Astrocyte (in vitro differentiated cells and primary cell): ENCODE data around the gene ELP4. TPM values are rescaled to one million over a fixed set of nuclear protein-coding genes. Genes with fewer than 3 reads are reported as not detected.

ENCODE experiments used
- DNase-seq: peaks from one replicate; pipeline ENCODE4 v3.0.0-alpha.2; 2010; ENCODE audit warnings: low read depth
- FAIRE-seq: peaks from 2 replicates; lab custom pipeline; 2011; peaks lifted over from hg19 to GRCh38; lab: Jason Lieb, UNC
- H2AFZ ChIP-seq: 2 replicates; pipeline ENCODE4 v1.6.0; 2012; ENCODE audit warnings: low read depth, low read length, inconsistent platforms
- H3K27ac ChIP-seq: 2 replicates; pipeline ENCODE4 v1.5.1; 2011; ENCODE audit warnings: low read depth, low read length, inconsistent platforms
- H3K27me3 ChIP-seq: 2 replicates; pipeline ENCODE4 v1.6.0; 2011; ENCODE audit warnings: low read length, inconsistent platforms; ENCODE audit not compliant: insufficient read depth
- H3K36me3 ChIP-seq: 2 replicates; pipeline ENCODE4 v1.5.1; 2011; ENCODE audit warnings: low read length, inconsistent platforms; ENCODE audit not compliant: insufficient read depth
- H3K4me1 ChIP-seq: 2 replicates; pipeline ENCODE4 v1.5.1; 2011; ENCODE audit warnings: low read length, inconsistent platforms; ENCODE audit not compliant: insufficient read depth
- H3K4me2 ChIP-seq: 2 replicates; pipeline ENCODE4 v1.6.0; 2012; ENCODE audit warnings: low read length, inconsistent platforms
- H3K4me3 ChIP-seq: 2 replicates; pipeline ENCODE4 v1.5.1; 2011; ENCODE audit warnings: low read depth, mild to moderate bottlenecking, low read length, inconsistent platforms; ENCODE audit not compliant: insufficient read depth
- H3K79me2 ChIP-seq: 2 replicates; pipeline ENCODE4 v1.6.0; 2012; ENCODE audit warnings: mild to moderate bottlenecking, low read length, inconsistent platforms; ENCODE audit not compliant: insufficient read depth
- H3K9ac ChIP-seq: 2 replicates; pipeline ENCODE4 v1.6.0; 2012; ENCODE audit warnings: mild to moderate bottlenecking, low read length, inconsistent platforms
- H3K9me3 ChIP-seq: 2 replicates; pipeline ENCODE4 v1.5.1; 2012; ENCODE audit warnings: low read depth, mild to moderate bottlenecking, low read length, inconsistent platforms; ENCODE audit not compliant: insufficient read depth
- H4K20me1 ChIP-seq: 2 replicates; pipeline ENCODE4 v1.6.0; 2012; ENCODE audit warnings: low read length, inconsistent platforms; ENCODE audit not compliant: insufficient read depth
- H3K27ac Mint-ChIP-seq: one replicate; pipeline ENCODE4 v1.8.0; 2021; ENCODE audit warnings: mild to moderate bottlenecking, mixed read lengths; ENCODE audit not compliant: unreplicated experiment
- H3K27me3 Mint-ChIP-seq: one replicate; pipeline ENCODE4 v1.8.0; 2021; ENCODE audit warnings: low read depth, mixed read lengths; ENCODE audit not compliant: unreplicated experiment
- H3K36me3 Mint-ChIP-seq: one replicate; pipeline ENCODE4 v1.8.0; 2021; ENCODE audit warnings: low read depth, mixed read lengths; ENCODE audit not compliant: unreplicated experiment
- H3K4me1 Mint-ChIP-seq: one replicate; pipeline ENCODE4 v1.8.0; 2021; ENCODE audit warnings: low read depth, mixed read lengths; ENCODE audit not compliant: unreplicated experiment
- H3K4me3 Mint-ChIP-seq: one replicate; pipeline ENCODE4 v1.8.0; 2021; ENCODE audit warnings: mild to moderate bottlenecking, moderate library complexity, mixed read lengths; ENCODE audit not compliant: unreplicated experiment
- H3K9me3 Mint-ChIP-seq: one replicate; pipeline ENCODE4 v1.8.0; 2021; ENCODE audit warnings: mild to moderate bottlenecking, mixed read lengths; ENCODE audit not compliant: unreplicated experiment
- CTCF ChIP-seq: IDR thresholded peaks from 2 replicates; pipeline ENCODE4 v1.5.1; 2011; ENCODE audit warnings: low read depth, mild to moderate bottlenecking, inconsistent platforms, low read length, moderate library complexity; ENCODE audit not compliant: insufficient read depth
- EZH2 ChIP-seq: IDR thresholded peaks from 2 replicates; pipeline ENCODE4 v1.6.1; 2012; ENCODE audit warnings: mild to moderate bottlenecking, low read length, inconsistent platforms; ENCODE audit not compliant: insufficient read depth
- total RNA-seq: library from RNA; stranded (reverse); gene quantifications from 2 replicates; pipeline ENCODE4 v1.2.1, GENCODE V29; 2021

Gene ELP4
- total RNA-seq, 1 donor from 2014 or later: 12.9 TPM

- H3K4me1 ChIP-seq: peaks cover 23% of the 10 kb centered on the region
Observed at GRCh38 chr11:31812383-31813381, 303.1 kb downstream of the ELP4 start.

DNA sequence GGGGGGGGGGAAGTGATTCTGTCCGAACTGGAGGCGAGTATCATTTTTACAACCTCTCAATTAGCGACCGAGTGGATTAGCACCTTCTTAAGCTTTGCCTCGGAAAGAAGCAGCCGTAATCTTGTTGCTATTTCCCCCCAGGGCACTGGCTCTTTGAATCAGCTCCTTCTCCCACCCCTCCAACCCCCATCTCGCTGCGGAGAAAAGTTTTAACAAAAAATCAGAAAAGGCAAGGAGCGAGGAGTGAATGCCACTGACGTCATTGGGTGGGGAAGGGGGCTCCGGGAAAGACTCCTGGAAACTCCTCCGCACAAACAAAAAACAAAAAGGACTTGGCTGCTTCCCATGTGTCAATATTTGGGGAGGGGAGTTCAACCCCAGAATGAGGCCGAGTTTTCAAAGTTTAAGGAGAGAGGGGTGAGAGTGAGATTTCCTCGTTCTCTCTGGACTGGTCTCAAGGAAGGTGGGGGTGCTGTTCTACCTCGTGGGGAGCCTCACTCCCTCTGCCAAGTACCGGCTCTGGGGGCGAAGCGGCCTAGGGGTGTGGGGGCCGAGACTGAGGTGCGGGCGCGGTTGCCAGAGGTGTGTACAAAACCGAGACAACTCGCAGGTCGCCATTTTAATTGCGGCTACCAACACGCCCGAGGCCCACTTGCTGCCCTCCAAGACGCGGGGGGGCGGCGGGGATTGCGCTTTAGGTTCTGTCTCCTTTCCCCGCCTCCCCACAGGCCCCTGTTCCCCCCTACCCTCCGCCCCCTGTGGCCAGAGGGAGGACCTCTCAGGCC, 304.0 kb downstream of the ELP4 start:
- H3K9ac ChIP-seq: peak overlapping the region; percentile 64
- H3K4me1 Mint-ChIP-seq: peaks cover 6% of the 10 kb centered on the region
- H3K36me3 ChIP-seq: no peaks in the 10 kb centered on the region
- H3K27me3 ChIP-seq: peaks cover 51% of the 10 kb centered on the region
- DNase-seq (peak; percentile 38), FAIRE-seq (no peak)
- peaks cover 24% of the 10 kb centered on the region for H3K4me1 ChIP-seq
- peak overlapping the region; percentile 54 for H3K4me3 Mint-ChIP-seq
- H4K20me1 ChIP-seq: peaks cover 14% of the 10 kb centered on the region
- peaks cover 30% of the 10 kb centered on the region for H3K79me2 ChIP-seq
- H3K4me2 ChIP-seq: peak overlapping the region; percentile 99
- TF ChIP-seq CTCF (no peak), EZH2 (no peak)
- no peaks in the 10 kb centered on the region for H3K9me3 ChIP-seq
- H2AFZ ChIP-seq: peak overlapping the region; percentile 81
- peaks cover 65% of the 10 kb centered on the region for H3K27me3 Mint-ChIP-seq
- H3K27ac ChIP-seq: peak overlapping the region; percentile 68
- H3K4me3 ChIP-seq: peak overlapping the region; percentile 49
- peaks cover 13% of the 10 kb centered on the region for H3K9me3 Mint-ChIP-seq
- peak overlapping the region; percentile 66 for H3K27ac Mint-ChIP-seq
- H3K36me3 Mint-ChIP-seq: peaks cover 5% of the 10 kb centered on the region

More at GRCh38 chr11:31812383-31813381, 303.1 kb downstream of the ELP4 start:
- peaks cover 51% of the 10 kb centered on the region for H3K27me3 ChIP-seq
- H3K4me3 Mint-ChIP-seq: peak overlapping the region; percentile 68
- peak overlapping the region; percentile 49 for H3K4me3 ChIP-seq
- peak overlapping the region; percentile 99 for H3K4me2 ChIP-seq
- no peaks in the 10 kb centered on the region for H3K9me3 ChIP-seq
- FAIRE-seq (no peak), DNase-seq (peak; percentile 59)
- peaks cover 8% of the 10 kb centered on the region for H3K36me3 Mint-ChIP-seq
- H3K27me3 Mint-ChIP-seq: peaks cover 67% of the 10 kb centered on the region
- peak overlapping the region; percentile 86 for H2AFZ ChIP-seq
- H3K27ac Mint-ChIP-seq: peak overlapping the region; percentile 86
- H3K79me2 ChIP-seq: peaks cover 39% of the 10 kb centered on the region
- TF ChIP-seq CTCF (no peak), EZH2 (peak; percentile 83)
- no peaks in the 10 kb centered on the region for H3K36me3 ChIP-seq
- H3K9ac ChIP-seq: peak overlapping the region; percentile 64
- H3K27ac ChIP-seq: peak overlapping the region; percentile 68
- peaks cover 6% of the 10 kb centered on the region for H3K4me1 Mint-ChIP-seq
- peaks cover 20% of the 10 kb centered on the region for H4K20me1 ChIP-seq
- H3K9me3 Mint-ChIP-seq: peaks cover 13% of the 10 kb centered on the region
